SK-N-SH (cell line): ENCODE data around the gene PCDH17. TPM values are rescaled to one million over a fixed set of nuclear protein-coding genes. Genes with fewer than 3 reads are reported as not detected.

Experiments used
- CTCF ChIA-PET: fragments of 300-600, 350-600 bp; formaldehyde crosslinking; extraction: SDS; loops from one replicate; lab custom pipeline; 2021; lab: Yijun Ruan, JAX
- POLR2A ChIA-PET: fragments of 350-600 bp; sonication (Branson Sonifier 250); formaldehyde crosslinking; extraction: SDS; loops from one replicate; lab custom pipeline; 2020; ENCODE audit warnings: antibody characterized with exemption, inconsistent platforms; lab: Yijun Ruan, JAX
- DNase-seq: peaks from one replicate; pipeline ENCODE4 v3.0.0; 2012
- H2AFZ ChIP-seq: fragments of 200-600 bp; sonication (generic); 2 replicates; pipeline ENCODE4 v1.8.1; 2016; ENCODE audit warnings: antibody characterized with exemption, mild to moderate bottlenecking, low read depth
- H3F3A ChIP-seq: fragments of 200-600 bp; sonication (generic); replicated peaks from 2 replicates; pipeline ENCODE3; 2016; ENCODE audit warnings: antibody characterized with exemption, mild to moderate bottlenecking; ENCODE audit not compliant: insufficient read depth
- H3K27ac ChIP-seq, 2 experiments: fragments of 200-500 bp in 1 of 2; fragments of 200-600 bp in 1 of 2; sonication (Bioruptor generic) in 1 of 2; sonication (generic), shearing (Covaris generic) in 1 of 2; 2 replicates each; pipeline versions ENCODE4 v1.5.1 to v1.6.1; 2014 to 2016; ENCODE audit warnings: low read depth in 2 of 2, inconsistent platforms in 1 of 2, low read length in 1 of 2, mild to moderate bottlenecking in 1 of 2, mixed read lengths in 1 of 2
- H3K27me3 ChIP-seq: fragments of 200-600 bp; sonication (generic), shearing (Covaris generic); 2 replicates; pipeline ENCODE4 v1.6.1; 2016; ENCODE audit warnings: mixed run types; ENCODE audit not compliant: insufficient read depth
- H3K36me3 ChIP-seq, 2 experiments: fragments of 200-500 bp in 1 of 2; fragments of 200-600 bp in 1 of 2; sonication (Bioruptor generic) in 1 of 2; sonication (generic) in 1 of 2; replicated peaks in 1 of 2; 2 replicates each; pipeline versions ENCODE3 to v1.5.1; 2014 to 2016; ENCODE audit warnings: low read length in 1 of 2, mild to moderate bottlenecking in 1 of 2; ENCODE audit not compliant: insufficient read depth in 2 of 2, control insufficient read depth in 1 of 2
- H3K4me1 ChIP-seq, 2 experiments: fragments of 200-500 bp in 1 of 2; fragments of 200-600 bp in 1 of 2; sonication (Bioruptor generic) in 1 of 2; sonication (generic), shearing (Covaris generic) in 1 of 2; 2 replicates each; pipeline versions ENCODE4 v1.5.1 to v1.6.1; 2014 to 2016; ENCODE audit warnings: low read depth in 1 of 2, low read length in 1 of 2, mixed run types in 1 of 2; ENCODE audit not compliant: insufficient read depth in 2 of 2, control insufficient read depth in 1 of 2
- H3K4me2 ChIP-seq: fragments of 200-600 bp; sonication (generic), shearing (Covaris generic); 2 replicates; pipeline ENCODE4 v1.6.1; 2017; ENCODE audit warnings: mixed run types
- H3K4me3 ChIP-seq, 2 experiments: fragments of 200-500 bp in 1 of 2; fragments of 200-600 bp in 1 of 2; sonication (Bioruptor generic) in 1 of 2; sonication (generic), shearing (Covaris generic) in 1 of 2; 2 replicates each; pipeline versions ENCODE4 v1.5.1 to v1.8.1; 2014 to 2016; ENCODE audit warnings: low read depth in 2 of 2, inconsistent platforms in 1 of 2, low read length in 1 of 2, mild to moderate bottlenecking in 1 of 2, mixed read lengths in 1 of 2, moderate library complexity in 1 of 2
- H3K79me2 ChIP-seq: fragments of 200-600 bp; sonication (generic); 2 replicates; pipeline ENCODE4 v1.8.1; 2017; ENCODE audit warnings: mild to moderate bottlenecking; ENCODE audit not compliant: insufficient read depth
- H3K9ac ChIP-seq: fragments of 200-600 bp; sonication (generic); 2 replicates; pipeline ENCODE4 v1.6.1; 2017; ENCODE audit warnings: mixed run types
- H3K9me2 ChIP-seq: fragments of 200-600 bp; sonication (generic); 2 replicates; pipeline ENCODE4 v1.6.1; 2017; ENCODE audit warnings: mixed run types
- H3K9me3 ChIP-seq: fragments of 200-600 bp; sonication (generic); 2 replicates; pipeline ENCODE4 v1.6.1; 2017; ENCODE audit warnings: mixed run types, mild to moderate bottlenecking, moderate library complexity
- H4K20me1 ChIP-seq: fragments of 200-600 bp; sonication (generic); 2 replicates; pipeline ENCODE4 v1.6.1; 2017; ENCODE audit warnings: mild to moderate bottlenecking, mixed run types; ENCODE audit not compliant: insufficient read depth
- CHD2 ChIP-seq: fragments of 150-350 bp; IDR thresholded peaks from 2 replicates; pipeline ENCODE4 v1.6.1; 2018; ENCODE audit warnings: low read length; ENCODE audit not compliant: partially characterized antibody
- EP300 ChIP-seq, 2 experiments: IDR thresholded peaks; 2 replicates each; pipeline versions ENCODE4 v1.4.0 to v1.6.1; 2012; ENCODE audit warnings: borderline replicate concordance in 1 of 2, low read depth in 1 of 2, low read length in 1 of 2
- FOSL2 ChIP-seq: IDR thresholded peaks from 2 replicates; pipeline ENCODE4 v1.4.0; 2012; ENCODE audit warnings: low read depth, mild to moderate bottlenecking, moderate library complexity, borderline replicate concordance
- FOXM1 ChIP-seq: IDR thresholded peaks from 2 replicates; pipeline ENCODE4 v1.4.0; 2012; ENCODE audit warnings: low read depth, mild to moderate bottlenecking
- RCOR1 ChIP-seq: fragments of 150-350 bp; IDR thresholded peaks from 2 replicates; pipeline ENCODE4 v1.6.1; 2017; ENCODE audit warnings: antibody characterized with exemption, low read length
- WGBS: methylation state at CpG from one replicate; pipeline ENCODE4 v1.1.6; 2017; ENCODE audit warnings: low lambda C conversion rate; 5-methylcytosine and 5-hydroxymethylcytosine counted together
- polyA plus RNA-seq, 3 experiments: library from polyadenylated mRNA; depleted of rRNA; stranded (reverse); fragments of >200 nt; gene quantifications; 2 replicates each; pipeline ENCODE4 v1.2.3, GENCODE V29; 2012
- TF ChIP-seq, protein P1 (sequence below): IDR thresholded peaks from 2 replicates; pipeline ENCODE4; 2012
- TF ChIP-seq, protein P2 (sequence below): fragments of 200-600 bp; sonication (generic); IDR thresholded peaks from 2 replicates; pipeline ENCODE4 v1.6.1; 2017; ENCODE audit warnings: antibody characterized with exemption, mild to moderate bottlenecking, moderate library complexity
- TF ChIP-seq, protein P3 (sequence below): fragments of 150-350 bp; IDR thresholded peaks from 2 replicates; pipeline ENCODE4 v1.6.1; 2016; ENCODE audit warnings: mild to moderate bottlenecking, low read depth, low read length
- TF ChIP-seq, protein P4 (sequence below): IDR thresholded peaks from 2 replicates; pipeline ENCODE4 v1.4.0; 2012; ENCODE audit warnings: low read depth, borderline replicate concordance

Gene PCDH17
- polyA plus RNA-seq, 1 of the 3 experiments (the other 2 are of a cell fraction) = 0.13 TPM

DNA sequence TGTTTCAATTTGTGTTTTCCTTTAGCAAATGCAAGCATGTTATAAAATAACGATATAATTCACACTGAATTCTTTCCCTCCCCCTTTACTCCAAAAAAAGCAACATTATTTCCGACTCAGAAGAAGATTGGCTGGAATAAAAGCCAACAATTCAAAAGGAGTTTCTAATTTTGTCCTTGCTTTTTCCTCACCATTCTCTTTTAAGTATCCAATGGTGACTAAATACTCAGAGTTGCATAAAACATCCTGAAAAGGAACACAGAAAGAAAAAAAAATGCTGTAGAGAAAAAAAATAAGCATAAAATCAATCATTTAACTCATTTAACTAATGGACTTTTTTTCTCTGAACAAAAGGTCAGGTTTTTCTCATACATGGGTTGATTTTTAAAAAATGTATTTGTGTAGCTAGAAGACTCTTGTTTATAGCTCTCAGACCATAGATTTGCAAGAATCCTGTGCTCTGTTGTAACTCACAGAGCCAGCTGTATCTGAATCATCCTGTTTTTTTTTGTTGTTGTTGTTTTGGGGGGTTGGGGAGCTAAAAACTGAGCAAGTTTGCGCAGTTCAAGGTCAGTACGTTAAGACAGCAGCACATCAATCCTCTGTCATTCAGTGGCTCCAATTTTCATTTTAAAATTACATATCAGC is 108.1 kb downstream of the PCDH17 start (continued):
- TF ChIP-seq, protein P1, sequence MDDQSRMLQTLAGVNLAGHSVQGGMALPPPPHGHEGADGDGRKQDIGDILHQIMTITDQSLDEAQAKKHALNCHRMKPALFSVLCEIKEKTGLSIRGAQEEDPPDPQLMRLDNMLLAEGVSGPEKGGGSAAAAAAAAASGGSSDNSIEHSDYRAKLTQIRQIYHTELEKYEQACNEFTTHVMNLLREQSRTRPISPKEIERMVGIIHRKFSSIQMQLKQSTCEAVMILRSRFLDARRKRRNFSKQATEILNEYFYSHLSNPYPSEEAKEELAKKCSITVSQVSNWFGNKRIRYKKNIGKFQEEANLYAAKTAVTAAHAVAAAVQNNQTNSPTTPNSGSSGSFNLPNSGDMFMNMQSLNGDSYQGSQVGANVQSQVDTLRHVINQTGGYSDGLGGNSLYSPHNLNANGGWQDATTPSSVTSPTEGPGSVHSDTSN = no peak
- TF ChIP-seq EP300 (IDR thresholded peaks at IDR 0.05; ENCODE audit: borderline replicate concordance in 1 of 2, low read depth in 1 of 2, low read length in 1 of 2) = no peak
- TF ChIP-seq, protein P2, sequence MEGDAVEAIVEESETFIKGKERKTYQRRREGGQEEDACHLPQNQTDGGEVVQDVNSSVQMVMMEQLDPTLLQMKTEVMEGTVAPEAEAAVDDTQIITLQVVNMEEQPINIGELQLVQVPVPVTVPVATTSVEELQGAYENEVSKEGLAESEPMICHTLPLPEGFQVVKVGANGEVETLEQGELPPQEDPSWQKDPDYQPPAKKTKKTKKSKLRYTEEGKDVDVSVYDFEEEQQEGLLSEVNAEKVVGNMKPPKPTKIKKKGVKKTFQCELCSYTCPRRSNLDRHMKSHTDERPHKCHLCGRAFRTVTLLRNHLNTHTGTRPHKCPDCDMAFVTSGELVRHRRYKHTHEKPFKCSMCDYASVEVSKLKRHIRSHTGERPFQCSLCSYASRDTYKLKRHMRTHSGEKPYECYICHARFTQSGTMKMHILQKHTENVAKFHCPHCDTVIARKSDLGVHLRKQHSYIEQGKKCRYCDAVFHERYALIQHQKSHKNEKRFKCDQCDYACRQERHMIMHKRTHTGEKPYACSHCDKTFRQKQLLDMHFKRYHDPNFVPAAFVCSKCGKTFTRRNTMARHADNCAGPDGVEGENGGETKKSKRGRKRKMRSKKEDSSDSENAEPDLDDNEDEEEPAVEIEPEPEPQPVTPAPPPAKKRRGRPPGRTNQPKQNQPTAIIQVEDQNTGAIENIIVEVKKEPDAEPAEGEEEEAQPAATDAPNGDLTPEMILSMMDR = no peak
- TF ChIP-seq FOSL2 = no peak
- TF ChIP-seq, protein P3, sequence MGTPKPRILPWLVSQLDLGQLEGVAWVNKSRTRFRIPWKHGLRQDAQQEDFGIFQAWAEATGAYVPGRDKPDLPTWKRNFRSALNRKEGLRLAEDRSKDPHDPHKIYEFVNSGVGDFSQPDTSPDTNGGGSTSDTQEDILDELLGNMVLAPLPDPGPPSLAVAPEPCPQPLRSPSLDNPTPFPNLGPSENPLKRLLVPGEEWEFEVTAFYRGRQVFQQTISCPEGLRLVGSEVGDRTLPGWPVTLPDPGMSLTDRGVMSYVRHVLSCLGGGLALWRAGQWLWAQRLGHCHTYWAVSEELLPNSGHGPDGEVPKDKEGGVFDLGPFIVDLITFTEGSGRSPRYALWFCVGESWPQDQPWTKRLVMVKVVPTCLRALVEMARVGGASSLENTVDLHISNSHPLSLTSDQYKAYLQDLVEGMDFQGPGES = no peak

DNA sequence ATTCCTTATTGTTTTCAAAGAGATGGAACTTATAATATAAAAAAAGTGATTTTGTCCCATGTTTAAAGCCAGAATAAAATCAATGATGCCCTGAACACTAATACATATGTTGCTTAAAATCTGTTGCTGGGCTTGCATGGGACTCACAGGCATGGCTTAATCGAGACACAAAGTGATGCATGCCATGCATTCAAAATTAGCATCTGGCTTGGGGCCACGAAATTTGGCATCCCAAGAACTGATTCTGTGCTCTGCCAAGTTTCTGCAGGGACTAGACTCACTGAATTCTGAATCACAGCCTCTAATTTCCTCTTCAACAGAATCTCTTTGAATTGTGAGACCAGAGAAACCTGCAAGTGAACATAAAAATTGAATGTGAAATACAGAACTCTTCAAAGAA is 109.2 kb downstream of the PCDH17 start:
- Histone ChIP-seq H3K27me3 (no peaks in the 10 kb centered on the region), H3K4me3 (no peak overlapping the region), H3K4me2 (no peak overlapping the region), H3K9ac (no peak overlapping the region), H3K9me3 (no peaks in the 10 kb centered on the region)
- POLR2A ChIA-PET = no interaction called here
- peak; percentile 14 for DNase-seq
- TF ChIP-seq CHD2 (no peak), FOXM1 (no peak), FOSL2 (no peak), RCOR1 (no peak), EP300 (IDR thresholded peaks at IDR 0.05; ENCODE audit: borderline replicate concordance in 1 of 2, low read depth in 1 of 2, low read length in 1 of 2) (no peak)
- TF ChIP-seq, protein P3 = no peak
- TF ChIP-seq, protein P4, sequence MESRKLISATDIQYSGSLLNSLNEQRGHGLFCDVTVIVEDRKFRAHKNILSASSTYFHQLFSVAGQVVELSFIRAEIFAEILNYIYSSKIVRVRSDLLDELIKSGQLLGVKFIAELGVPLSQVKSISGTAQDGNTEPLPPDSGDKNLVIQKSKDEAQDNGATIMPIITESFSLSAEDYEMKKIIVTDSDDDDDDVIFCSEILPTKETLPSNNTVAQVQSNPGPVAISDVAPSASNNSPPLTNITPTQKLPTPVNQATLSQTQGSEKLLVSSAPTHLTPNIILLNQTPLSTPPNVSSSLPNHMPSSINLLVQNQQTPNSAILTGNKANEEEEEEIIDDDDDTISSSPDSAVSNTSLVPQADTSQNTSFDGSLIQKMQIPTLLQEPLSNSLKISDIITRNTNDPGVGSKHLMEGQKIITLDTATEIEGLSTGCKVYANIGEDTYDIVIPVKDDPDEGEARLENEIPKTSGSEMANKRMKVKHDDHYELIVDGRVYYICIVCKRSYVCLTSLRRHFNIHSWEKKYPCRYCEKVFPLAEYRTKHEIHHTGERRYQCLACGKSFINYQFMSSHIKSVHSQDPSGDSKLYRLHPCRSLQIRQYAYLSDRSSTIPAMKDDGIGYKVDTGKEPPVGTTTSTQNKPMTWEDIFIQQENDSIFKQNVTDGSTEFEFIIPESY = no peak
- TF ChIP-seq, protein P2 = no peak
- TF ChIP-seq, all 33 proteins: peak for 0
- no peaks in the 10 kb centered on the region for H3K9me2 ChIP-seq
- peaks cover 0 to 9% of the 10 kb centered on the region in 2 experiments; a peak in 3 of 4 replicates for H3K4me1 ChIP-seq
- no peak overlapping the region for H3K27ac ChIP-seq
- no peaks in the 10 kb centered on the region for H4K20me1 ChIP-seq
- H3K36me3 ChIP-seq = no peaks in the 10 kb centered on the region
- H3F3A ChIP-seq = no peaks in the 10 kb centered on the region
- no peaks in the 10 kb centered on the region for H3K79me2 ChIP-seq
- H2AFZ ChIP-seq = no peak overlapping the region
- 5% methylated on average over 2 of the region's 2 CpGs for WGBS
- CTCF ChIA-PET = no interaction called here
